NCI-H526 treated with DMSO at 0.1 percent for 48 hours (cell line): ENCODE data around the gene COASY.

Source experiments
- DNase-seq: peaks from one replicate; lab custom pipeline; 2025; lab: John Stamatoyannopoulos, UW

Gene COASY

DNA sequence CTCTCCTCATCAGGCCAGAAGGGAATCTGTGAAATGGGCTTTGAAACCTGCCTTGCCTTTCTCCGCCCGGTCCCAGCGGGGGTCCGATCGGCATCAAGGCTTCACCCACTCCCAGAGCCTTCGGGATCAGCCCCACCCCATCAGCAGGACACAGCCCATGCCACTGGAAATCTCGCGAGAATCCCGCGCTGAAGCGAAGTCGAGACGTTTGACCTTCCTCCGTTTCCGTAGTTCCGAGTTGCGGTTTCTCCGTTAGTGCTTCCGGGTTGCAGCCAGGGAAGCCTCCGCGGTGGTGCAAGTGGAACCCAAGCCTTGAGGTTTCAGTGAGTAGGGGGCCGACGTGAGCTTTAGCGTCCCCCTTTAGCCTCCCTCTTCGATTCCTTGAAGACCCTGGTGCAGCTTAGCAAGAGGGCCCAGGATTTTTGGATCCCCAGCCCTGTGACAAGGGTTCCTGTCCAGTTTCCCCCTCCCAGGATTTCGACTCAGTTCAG is at the start of gene COASY:
Gene COASY, plus strand, starts transcription at position 252 of the 491 bp plus-strand sequence. CDS start 475 bp downstream, outside the sequence.
- peak; percentile 87 for DNase-seq

DNA sequence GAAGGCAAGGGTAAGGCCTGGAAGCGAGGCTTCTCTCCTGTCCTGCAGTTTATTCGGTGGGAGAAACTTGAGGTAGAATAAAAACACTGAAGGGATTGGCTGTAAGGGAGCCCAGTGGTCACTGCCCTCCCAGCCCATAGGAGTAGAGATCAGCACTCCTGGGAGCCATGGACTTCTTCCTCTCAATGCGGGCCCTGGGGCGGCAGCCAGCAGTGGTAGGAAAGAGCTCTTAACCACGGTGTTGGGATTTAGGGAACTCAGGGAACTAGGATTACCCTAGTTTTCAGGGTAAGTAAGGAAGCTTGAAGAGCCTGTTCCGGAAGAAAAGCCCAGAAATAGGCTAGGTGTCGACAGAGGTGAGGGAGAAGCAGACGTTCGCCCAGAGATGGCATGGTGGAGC is 49.7 kb upstream of the COASY start:
- no peak for DNase-seq

DNA sequence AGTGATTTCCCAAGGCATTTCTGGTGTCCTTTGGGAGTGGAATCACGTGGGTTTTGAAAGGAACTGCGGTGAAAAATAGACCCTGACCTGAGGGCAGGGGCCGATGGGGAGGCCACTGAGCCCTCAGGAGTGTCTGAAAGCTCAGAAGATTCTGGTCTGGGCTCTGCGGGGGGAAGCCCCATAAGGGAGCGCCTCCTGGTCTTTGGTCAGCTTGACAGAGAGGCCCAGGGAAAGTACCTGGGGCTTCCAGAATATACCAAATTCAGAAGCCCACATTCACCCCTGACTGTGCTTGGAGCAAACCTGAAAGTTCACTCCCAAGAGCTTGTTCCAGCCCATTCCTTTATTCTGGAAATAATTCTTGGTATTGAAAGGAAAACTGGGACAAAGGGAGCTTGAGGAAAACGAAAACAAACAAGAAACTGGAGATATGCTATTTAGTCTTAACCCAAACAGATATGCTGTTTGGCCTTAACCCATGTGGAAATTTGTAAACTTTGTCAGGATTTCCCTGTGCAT is 49.2 kb upstream of the COASY start:
- no peak for DNase-seq

DNA sequence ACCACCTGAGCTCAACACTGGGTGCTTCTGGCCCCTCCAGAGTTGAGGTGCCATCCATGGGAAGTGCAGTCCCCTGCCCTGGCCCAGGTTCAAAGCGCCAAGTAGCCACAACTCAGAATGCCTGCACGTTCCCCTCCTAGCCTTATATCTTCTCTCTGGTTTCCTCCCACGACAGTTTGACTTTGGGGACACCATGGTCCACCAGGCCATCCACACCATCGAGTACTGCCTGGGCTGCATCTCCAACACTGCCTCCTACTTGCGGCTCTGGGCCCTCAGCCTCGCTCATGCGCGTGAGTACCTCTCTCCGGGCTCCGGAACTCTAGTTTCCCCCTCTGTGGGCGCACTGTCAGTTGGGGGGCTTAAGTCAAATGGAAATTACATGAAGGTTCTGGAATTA is 48.3 kb upstream of the COASY start:
- no peak for DNase-seq

DNA sequence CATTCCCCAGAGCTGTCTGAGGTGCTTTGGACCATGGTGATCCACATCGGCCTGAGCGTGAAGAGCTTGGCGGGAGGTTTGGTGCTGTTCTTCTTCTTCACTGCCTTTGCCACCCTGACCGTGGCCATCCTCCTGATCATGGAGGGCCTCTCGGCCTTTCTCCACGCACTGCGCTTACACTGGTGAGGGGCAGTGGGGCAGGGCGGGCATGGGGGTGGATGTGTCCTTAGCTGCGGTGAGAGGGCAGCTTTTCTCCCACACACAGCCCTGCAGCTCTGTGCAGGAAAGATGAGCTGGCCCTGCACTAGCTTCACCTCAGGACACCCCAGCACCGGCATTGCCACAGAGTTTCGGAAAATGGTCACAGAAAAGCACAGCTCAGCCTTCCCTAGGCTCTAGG is 47.7 kb upstream of the COASY start:
- no peak for DNase-seq

DNA sequence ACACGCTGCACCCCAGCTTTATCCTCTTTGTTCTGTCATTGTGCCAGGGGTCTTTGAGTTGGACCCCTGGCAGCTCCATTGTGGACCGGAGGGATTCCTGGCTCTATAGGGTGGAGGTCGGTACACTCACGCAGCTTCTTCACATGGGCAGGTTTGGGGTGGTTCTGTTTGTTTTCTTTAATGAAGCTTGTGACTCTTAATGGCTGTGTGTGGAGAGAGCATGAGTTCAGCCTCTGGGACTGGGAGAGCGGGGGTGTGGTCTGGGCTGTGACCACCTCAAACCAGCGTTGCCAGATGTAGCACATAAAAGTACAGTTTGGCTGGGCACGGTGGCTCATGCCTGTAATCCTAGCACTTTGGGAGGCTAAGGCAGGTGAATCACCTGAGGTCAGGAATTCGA is 47.1 kb upstream of the COASY start:
- no peak for DNase-seq

DNA sequence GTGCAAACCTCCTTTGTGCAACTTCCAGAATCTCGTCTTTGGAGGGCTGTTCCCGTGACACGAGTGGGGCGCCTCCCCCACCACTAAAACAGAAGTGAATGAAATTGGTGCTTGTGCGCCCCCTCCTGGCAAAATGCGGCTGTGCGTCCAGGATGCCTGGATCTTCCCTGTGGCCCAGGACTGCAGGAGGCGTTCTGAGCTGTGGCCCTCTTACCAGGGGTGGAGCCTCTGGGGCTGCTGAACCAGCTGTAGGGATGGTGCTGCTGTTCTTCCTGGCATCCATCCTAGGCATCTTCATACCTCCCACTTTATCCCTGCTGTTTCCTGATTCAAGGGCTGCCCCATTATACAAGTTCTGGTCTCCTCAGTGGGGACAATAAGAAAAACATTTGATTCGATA is 44.4 kb upstream of the COASY start:
- DNase-seq, result peak; percentile 16

DNA sequence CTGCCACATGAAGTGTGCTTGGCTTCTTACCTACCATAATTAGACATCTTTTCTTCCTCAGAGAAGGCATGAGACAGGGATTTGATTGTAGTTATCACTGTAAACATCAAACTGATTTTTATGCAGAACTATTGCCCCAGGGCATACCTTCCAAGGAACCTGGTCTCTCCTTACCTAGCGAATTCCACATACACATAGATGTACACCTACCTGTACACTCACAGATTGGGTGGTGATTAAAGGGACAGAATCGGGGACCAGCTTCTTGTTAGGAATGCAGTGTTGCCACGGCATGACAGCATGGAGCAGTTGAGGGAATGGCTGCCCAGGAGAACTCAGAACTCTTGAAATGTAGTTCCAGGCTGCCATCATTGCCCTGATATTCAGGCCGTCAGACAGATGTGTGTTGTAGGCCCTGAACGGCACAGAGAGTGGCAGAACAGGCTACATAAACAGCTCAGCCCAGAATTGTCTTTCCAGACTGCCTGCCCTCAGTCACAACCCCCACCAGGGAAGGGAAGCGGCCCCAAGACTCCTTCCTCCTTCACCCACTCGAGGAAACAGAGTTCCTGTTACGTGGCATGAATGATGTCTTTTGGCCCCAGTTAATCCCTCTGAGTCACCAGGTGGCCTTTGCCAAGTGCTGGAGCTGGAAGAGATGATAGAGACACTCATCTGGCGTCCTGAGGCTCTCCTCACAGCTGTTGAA is 43.7 kb upstream of the COASY start:
- no peak for DNase-seq

DNA sequence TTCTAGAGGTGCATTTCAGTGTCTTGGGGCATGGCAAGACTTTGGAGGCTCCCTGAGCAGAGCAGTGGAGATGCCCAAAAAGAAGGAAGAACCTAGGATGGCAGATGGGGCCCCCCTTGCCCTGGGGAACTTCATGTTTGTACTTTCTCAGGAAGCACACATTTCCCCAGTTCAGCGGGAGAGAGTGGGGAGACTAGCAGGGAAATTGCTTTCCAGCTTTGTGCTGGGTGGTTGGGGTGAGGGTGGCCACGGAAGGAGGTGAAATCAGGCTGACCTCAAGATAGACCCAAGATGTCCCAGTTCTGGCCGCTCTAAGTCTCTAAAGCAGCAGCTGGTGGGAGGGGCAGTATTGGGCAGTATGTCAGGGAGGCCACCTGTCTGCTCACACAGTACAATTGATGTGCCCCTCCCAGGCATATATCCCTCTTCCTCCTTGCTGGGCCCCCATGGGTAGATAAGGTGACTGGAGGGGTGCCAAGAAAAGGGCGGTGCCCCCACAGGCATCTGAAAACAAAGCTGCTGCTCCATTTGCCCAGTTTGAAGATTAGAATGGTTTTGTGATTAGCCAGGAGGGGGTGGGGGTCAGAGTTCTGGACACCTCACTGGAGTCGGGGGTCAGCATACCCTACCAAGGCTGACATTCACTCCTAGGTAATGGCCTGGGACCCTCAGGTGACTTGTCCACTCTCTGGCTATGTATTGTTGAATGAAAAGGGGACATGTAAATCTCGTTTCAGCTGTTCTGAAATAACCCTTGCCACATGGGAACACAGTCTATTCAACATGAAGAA is 43.0 kb upstream of the COASY start:
- DNase-seq, result no peak

DNA sequence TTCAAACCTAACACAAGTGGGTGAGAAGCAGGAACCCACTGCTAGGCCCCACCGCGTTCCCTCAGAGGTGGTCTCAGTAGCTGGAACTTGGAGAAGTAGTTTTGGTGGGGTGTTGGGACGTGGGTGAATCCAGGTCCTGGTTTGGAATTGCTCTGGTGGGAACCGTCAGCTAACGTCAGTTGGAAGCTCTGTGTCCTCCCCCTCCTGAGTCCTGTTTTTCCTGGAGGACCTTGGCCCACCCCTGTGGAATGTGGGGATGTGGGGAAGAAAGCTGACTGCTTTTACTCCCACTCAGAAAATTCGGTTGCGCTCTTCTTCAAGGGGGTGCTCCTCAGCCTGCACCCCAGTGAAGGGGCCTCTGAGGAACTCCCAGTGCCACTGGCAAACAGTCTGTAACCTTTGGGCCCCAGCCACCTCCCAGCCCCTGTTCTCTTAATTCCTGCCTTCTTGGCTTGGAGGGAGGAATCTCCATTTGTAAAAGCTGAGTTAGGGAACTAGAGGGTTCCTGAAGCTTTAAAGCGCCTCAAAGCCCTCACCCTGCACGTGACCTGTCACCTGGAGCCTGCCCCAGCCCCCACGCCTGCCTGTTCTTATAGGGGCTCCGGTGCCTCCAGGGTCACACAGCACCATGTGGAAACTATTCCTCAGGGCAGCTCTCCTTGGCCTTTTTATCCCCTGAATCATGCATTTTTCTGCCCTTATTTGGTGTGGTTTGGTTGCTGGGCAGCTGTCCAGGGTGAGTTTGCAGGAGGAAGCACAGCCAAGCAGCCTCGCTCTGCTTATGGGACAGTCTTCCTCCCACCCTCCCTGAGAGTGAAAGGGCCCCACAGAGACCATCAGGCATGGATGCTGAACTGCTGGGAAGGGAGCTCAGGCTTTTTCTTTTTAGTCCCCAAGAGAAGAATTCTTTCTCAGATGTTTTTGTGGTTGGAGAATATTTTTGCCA is 42.1 kb upstream of the COASY start:
- DNase-seq, result no peak

DNA sequence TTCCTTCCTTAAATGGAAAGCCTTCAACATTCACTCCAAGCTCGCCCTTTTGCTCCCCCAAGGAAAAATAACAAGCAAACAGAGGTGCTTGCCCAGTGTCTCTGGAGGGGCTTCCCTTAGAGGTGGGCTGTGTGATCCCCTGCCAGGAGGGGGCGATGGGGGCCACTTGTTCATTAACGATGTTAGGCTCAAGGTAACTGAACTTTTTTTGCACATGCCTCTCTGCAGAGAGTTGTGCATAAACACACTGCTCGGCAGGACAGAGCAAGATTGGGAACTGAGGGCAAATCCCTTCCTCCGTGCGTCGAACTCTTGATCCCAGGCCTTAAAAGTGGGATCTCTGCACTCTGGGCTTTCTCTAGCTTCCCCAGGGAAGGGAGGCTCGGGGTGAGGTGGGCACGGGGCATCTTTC is 41.4 kb upstream of the COASY start:
- no peak for DNase-seq

DNA sequence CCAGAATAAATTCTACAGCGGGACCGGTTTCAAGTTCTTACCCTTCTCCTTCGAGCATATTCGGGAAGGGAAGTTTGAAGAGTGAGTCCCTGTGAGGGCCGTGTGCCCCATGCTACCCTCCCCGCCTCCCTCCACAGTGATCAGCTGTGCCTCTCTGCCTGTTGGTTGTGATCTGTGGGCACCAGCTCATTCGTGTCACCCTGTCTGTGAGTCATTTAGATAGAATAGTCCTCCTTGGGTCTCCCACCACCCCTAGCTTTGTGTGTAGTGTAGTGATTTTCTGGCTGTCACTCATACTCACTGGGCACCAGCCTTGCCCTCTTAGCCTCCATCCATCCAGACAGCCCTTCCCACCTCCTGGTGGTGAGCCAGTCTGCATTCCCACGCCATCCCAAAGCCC is 40.9 kb upstream of the COASY start:
- no peak for DNase-seq

DNA sequence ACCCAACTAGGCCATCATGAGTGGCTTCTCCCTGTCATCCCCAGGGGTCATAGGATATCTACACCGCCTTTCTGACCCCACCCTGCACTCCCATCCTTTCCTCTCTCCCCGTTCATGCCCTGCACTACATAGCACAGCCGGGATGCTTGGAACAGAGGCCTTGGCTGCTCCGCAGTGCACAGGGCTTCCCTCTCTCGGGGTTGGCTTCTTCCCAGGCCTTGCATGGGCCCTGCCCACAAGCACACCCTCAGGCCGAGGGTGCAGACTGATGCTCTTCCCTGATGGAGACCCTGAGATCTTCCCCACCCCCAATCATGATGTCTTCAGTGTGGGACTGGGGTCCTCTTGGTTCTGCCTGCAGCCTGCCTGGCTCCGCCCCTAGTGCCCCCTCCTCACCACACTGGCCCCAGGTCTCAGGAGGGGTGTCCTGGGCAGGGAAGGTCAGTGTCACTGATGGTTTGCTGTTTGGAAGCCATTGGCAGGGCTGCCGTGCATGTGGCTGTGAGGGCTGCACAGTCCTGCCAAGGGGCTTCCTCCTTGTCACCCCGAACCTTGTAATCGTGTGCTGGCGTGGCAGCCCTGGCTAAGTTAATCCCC is 40.2 kb upstream of the COASY start:
- no peak for DNase-seq

DNA sequence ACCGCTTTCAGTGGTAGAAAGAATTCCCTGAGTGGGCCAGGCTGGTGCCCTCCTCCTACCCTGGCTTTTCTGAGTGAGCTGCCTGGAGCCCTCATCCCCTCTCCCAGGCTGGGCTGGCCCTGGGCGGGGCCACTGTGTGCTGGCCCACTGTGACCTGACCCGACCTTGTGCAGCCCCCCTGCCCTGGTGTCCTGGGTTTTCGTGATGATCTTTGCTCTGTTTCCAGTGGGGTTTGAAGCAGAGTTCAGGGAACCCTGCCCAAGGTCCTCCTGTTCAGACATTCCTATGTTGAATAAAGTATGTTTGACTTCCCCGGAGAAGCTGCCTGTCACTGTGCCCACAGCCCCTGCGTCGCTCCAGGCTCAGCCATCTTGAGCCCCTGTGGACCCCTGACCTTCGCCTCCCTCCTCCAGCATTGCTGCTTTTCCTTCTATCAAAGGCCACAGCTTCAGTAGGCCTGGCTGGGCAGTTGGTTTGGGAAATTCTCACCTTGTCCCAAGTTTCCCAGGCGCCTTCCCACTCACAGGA is 39.6 kb upstream of the COASY start:
- DNase-seq, result no peak

DNA sequence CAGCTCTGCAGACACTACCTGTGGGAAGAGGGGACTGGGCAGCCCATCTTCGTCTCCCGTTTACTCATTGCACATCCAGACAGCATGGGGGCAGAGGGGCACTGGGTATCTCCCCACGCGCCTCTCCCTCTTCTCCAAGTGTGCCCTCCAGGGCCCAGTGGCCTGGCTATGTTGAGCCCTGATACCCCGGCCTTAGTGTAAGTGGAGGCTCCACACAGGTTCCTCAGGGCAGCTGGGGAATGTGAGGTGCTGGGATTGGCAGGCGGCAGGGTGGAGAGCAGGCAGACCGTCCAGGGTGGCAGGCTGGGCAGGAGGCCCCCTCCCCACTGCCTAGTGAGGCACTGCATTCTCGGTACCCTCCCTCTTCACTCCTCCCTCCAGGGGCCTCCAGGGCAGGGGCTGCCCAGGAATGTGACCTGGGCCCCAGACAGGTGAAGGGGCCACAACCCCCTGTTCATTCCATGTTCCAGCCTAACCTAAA is 39.1 kb upstream of the COASY start:
- DNase-seq, result no peak

DNA sequence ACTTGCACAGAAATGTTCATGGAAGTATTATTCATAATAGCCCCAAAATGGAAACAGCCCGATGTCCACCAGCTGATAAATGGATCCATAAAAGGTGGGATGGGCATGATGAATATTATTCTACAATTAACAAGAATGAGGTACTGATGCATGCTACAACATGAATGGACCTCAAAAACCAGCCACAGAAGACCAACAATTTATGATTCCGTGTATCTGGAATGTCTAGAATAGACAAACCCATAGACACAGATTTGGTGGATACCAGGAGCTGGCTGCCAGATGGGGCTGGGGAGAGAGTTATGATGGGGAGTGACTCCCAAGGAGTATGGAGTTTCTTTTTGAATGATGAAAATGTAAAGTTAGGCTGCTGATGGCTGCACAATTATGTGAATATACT is 36.7 kb upstream of the COASY start:
- no peak for DNase-seq

DNA sequence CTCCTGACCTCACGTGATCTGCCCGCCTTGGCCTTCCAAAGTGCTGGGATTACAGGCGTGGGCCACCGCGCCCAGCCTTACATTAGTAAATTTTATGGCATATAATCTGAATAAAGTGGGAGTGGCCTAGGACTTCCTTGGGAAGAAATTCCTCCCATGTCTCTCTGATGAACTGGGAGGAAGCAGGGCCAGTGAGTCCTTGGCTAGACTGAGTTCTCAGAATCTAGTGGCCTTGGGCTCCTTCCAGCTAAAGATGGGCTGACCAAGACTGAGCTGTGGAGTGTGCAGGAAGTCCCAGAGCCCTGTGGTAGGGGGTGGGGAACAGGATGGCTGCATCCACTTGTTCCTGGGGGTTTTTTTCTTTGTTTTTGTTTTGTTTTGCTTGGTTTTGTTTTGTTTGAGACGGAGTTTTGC is 35.9 kb upstream of the COASY start:
- no peak for DNase-seq

DNA sequence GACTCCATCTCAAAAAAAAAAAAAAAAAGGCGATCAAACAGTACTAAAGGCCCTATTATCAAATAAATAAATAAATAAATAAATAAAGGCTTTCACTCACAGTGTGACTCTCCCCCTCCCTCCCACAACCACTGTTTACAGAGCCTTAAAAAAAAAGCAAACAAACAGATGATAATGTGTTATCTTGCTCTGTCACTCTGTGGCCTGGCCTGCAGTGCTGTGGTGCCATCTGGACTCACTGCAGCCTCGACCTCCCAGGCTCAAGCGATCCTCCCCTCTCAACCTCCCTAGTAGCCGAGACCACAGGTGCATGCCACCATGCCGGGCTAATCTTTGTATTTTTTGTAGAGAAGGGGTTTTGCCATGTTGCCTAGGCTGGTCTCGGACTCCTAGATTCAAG is 34.0 kb upstream of the COASY start:
- no peak for DNase-seq

DNA sequence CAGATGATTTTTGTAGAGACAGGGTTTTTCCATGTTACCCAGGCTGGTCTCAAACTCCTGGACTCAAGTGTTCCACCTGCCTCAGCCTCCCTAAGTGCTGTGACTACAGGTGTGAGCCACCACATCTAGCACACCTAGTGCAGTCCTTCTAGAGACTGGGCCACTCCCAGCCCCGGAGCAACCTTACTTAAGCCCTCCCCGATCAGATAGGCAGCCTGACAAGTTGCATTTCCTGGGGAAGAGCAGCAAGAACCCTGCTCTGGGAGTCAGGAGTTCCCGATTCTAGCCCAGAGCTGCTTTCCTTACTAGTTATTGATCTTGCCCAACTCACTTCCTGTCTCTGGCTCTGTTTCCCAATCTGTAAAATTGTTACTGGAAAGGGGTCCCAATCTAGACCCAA is 32.9 kb upstream of the COASY start:
- DNase-seq, result no peak

DNA sequence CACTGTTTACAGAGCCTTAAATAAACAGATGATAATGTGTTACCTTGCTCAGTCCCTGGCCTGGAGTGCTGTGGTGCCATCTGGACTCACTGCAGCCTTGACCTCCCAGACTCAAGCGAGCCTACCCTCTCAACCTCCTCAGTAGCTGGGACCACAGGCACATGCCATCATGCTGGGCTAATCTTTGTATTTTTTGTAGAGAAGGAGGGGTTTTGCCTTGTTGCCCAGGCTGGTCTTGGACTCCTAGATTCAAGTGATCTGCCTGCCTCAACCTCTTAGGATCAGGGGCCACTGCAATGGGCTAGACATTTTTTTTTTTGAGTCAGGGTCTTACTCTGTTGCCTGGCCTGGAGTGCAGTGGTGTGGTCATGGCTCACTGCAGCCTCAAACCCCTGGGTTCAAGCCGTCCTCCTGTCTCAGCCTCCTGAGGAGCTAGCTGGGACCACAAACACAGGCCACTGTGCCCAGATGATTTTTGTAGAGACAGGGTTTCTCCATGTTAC is 30.9 kb upstream of the COASY start:
- DNase-seq, result no peak
